GM12801 (cell line): ENCODE results near the gene PPM1L.

Experiments used
- TF ChIP-seq, protein P1 (sequence below): IDR thresholded peaks from one replicate; pipeline ENCODE4 v1.5.1; 2011; ENCODE audit warnings: control low read depth; ENCODE audit not compliant: insufficient read length; ENCODE audit errors: extremely low read depth

PPM1L gene

DNA sequence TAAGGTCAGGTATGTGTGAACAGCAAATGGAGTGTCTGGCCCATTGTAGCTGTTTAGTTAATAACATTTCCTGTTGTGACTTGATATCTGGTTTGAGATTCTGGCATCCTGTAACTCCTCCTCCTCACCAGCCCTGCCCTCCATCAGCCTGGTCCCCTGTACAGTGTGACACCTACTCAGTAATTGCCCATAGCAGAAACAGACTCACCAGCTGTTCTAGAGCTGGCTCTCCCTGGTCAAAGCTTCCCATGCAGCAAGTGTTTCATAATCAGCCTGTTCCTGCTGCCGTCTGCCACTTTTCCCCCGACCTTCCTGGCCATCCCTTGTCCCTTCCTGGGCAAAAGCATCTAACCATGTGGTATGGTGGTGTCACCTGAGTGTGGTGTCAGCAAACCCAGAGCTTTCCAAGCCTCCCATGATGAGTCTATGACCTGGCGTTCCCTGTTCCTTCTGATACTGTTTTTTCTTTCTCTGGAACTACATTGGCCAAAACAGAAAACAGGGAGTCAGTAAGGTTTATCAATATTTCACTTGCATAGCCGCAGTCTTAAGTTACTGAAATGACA is 293.7 kb downstream of the PPM1L start:
- TF ChIP-seq, protein P1, sequence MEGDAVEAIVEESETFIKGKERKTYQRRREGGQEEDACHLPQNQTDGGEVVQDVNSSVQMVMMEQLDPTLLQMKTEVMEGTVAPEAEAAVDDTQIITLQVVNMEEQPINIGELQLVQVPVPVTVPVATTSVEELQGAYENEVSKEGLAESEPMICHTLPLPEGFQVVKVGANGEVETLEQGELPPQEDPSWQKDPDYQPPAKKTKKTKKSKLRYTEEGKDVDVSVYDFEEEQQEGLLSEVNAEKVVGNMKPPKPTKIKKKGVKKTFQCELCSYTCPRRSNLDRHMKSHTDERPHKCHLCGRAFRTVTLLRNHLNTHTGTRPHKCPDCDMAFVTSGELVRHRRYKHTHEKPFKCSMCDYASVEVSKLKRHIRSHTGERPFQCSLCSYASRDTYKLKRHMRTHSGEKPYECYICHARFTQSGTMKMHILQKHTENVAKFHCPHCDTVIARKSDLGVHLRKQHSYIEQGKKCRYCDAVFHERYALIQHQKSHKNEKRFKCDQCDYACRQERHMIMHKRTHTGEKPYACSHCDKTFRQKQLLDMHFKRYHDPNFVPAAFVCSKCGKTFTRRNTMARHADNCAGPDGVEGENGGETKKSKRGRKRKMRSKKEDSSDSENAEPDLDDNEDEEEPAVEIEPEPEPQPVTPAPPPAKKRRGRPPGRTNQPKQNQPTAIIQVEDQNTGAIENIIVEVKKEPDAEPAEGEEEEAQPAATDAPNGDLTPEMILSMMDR, result no peak

DNA sequence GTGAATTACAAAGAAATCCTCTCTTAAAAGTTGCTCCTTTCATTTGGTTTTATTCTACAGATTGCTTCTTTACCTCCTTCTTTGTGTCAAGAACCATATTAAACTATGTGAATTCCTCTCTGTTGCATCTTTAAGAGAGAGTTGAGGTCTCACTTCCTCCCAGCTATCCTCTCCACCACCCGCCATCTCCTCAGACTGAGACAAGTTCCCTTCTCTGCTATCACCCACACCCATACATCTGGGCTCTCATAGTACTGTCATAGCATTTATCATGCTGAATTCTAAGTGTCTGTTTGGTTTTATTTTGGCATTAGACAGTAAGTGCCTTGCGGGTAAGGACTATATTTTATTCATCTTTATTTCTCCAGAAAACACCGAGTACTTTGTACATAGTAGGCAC is 294.9 kb downstream of the PPM1L start:
- TF ChIP-seq, protein P1, result no peak

DNA sequence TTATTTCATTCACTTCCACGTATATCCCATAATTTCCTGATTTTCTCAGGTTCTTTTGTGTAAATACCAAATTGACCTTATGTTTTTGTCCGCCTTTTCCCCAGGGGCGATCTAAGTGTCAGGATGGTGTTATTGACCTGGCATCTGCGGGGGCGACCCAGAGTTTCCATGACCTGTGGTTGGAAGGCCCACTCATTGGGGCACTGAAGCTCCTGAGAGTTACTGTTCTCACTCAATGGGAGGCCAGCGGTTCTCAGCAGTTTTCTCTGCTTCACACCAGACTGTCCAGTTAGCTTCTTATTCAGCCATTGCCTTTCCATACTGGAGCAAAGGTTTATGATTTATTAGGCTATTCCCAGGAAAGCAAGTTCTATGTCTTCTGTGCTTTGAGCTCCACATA is 295.8 kb downstream of the PPM1L start:
- TF ChIP-seq, protein P1, result no peak

DNA sequence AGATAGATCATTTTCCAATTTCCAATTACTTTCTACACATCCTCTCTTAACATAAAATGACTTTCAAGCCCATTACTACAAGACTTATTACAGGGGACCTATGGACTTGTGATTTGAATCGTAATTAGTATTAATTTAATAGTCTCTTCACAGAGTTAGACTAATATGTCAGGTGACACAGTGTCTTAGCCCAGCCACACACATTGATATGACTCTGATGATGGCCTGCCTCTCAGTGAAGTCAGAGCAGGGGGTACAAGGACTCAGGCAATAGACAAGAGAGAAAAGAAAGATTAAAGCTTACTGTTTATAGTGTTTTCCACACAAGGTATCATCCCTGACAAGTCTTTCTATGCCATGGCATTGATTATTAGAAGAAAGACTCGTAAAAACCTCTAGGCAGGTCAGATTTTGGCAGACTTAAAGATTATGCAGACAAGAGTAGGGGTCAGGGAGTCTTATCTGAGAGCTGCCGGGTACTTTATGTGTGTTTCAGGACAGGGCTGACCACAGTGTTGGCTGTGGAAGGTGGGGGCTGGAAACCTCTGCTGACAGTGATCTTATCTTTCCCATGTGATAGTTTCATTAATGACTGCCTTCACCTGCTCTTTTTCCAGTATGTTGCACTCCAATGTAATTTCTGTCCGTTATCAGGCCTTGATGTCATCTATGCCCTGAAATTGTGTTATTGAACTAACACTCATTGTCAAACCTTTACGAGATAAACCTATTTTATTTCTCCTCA is 299.0 kb downstream of the PPM1L start:
- TF ChIP-seq, protein P1, result no peak

DNA sequence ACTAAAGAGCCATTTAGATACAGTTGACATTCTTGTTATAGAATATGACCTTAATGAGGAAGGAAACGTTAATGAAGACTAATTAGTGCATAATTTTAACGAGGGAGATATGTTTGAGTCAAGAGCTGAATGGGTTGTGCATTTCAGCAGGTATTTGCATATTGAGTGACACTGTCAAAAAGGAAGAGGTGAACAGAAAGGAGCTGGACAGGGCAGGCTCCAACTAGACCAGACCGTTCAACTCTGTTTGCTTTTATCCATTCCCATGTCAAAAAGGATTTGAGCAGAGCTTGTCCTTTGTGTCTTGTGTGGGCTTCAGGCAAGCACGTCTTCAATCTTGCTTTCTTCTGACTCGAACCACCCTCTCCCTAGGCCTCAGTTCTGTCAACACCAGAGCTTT is 308.4 kb downstream of the PPM1L start:
- TF ChIP-seq, protein P1, result no peak

DNA sequence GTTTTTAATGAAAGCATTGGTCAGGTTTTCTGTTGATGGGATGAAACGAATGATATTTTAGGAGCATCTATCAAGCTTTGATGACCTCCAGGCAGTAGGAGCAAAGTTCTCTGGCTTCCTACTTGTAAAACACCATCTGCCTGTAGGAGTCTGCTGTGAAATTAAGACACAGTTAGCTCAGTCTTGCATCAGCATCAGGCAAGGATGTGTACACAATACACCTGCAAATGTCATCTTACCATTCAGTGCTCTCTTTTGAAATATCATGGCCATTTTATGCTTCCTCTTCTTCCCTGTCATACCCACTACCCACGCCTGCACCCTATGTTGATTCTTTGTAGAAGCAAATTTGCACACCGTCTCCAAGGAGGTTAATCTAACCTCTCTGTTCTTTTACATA is 310.9 kb downstream of the PPM1L start:
- TF ChIP-seq, protein P1, result no peak

DNA sequence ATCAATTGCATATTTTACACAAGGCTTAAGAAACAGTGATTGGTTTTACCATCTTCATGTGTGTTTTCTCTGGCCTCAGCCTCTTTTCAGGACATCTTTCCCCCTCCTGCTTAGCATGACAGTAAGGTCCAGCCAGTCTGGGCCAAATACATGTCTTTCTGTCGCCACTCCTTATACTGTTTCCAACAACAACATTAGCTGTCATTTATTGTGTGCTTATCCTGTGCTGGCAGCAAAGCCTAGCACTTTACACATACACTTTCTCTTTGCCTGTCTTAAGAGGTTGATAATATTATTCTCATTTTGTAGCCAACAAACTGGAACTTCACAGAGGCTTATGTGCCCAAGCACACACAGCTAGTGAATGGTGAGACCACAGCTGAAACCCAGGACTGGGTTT is 311.3 kb downstream of the PPM1L start:
- TF ChIP-seq, protein P1, result no peak
